HCT116 (cell line): Measurements from ENCODE around the gene TCEA2. TPM values are rescaled to one million over a fixed set of nuclear protein-coding genes. Genes with fewer than 3 reads are reported as not detected.

Experiments
- ATAC-seq: fragments of 200-7000 bp; cut with Tn5 transposase; 2 replicates; pipeline ENCODE4 v1.9.1; 2020; ENCODE audit warnings: mild to moderate bottlenecking, moderate library complexity
- BruUV-seq: library from RNA; stranded (reverse); fragments of 400-500 nt; replicated peaks from 2 replicates; lab custom pipeline; 2021; lab: Mats Ljungman, UMichigan
- CTCF ChIA-PET: fragments of 300-600 bp; sonication (Branson Sonifier 250); formaldehyde crosslinking; loops from one replicate; lab custom pipeline; 2021; ENCODE audit warnings: antibody characterized with exemption; lab: Charles Lee
- POLR2A ChIA-PET: fragments of 300-600, 350-600 bp; sonication (Branson Sonifier 250); formaldehyde crosslinking; loops from one replicate; lab custom pipeline; 2021; ENCODE audit warnings: antibody characterized with exemption; lab: Charles Lee
- RAD21 ChIA-PET, 2 experiments: fragments of 300-600 bp; sonication (Branson Sonifier 250); formaldehyde crosslinking; loops; one replicate each; lab custom pipeline; 2023; ENCODE audit warnings: low total read pairs in 2 of 2; ENCODE audit not compliant: uncharacterized antibody in 2 of 2, unreplicated experiment in 2 of 2, low non-redundant PET in 1 of 2; lab: Charles Lee
- DNase-seq: peaks from one replicate; pipeline ENCODE4 v3.0.0-alpha.2; 2010; ENCODE audit warnings: low read depth, low spot score
- H2AFZ ChIP-seq: fragments of 200-600 bp; shearing (Covaris generic), sonication (generic); 2 replicates; pipeline ENCODE4 v1.6.1; 2017; ENCODE audit warnings: low read depth, mixed run types, mixed read lengths, antibody characterized with exemption, low read length; ENCODE audit not compliant: poor library complexity, severe bottlenecking
- H3K27ac ChIP-seq: 2 replicates; pipeline ENCODE4 v1.5.1; 2012; ENCODE audit warnings: low read depth, low read length
- H3K27me3 ChIP-seq: fragments of 200-600 bp; sonication (generic); 2 replicates; pipeline ENCODE4 v1.6.1; 2016; ENCODE audit warnings: mixed run types, low read length, mixed read lengths; ENCODE audit not compliant: insufficient read depth
- H3K36me3 ChIP-seq, 2 experiments: fragments of 200-500 bp in 1 of 2; fragments of 200-600 bp in 1 of 2; sonication (Bioruptor generic) in 1 of 2; sonication (generic) in 1 of 2; 2 replicates each; pipeline versions ENCODE4 v1.5.1 to v1.6.1; 2014 to 2016; ENCODE audit warnings: low read length in 2 of 2, inconsistent platforms in 1 of 2, mixed read lengths in 1 of 2, mixed run types in 1 of 2; ENCODE audit not compliant: insufficient read depth in 2 of 2, control insufficient read depth in 1 of 2
- H3K4me1 ChIP-seq, 2 experiments: fragments of 200-600 bp in 1 of 2; sonication (generic) in 1 of 2; 2 replicates each; pipeline versions ENCODE4 v1.5.1 to v1.6.1; 2012 to 2017; ENCODE audit warnings: low read length in 2 of 2, inconsistent platforms in 1 of 2, mild to moderate bottlenecking in 1 of 2, mixed read lengths in 1 of 2, mixed run types in 1 of 2, moderate library complexity in 1 of 2; ENCODE audit not compliant: insufficient read depth in 2 of 2, control insufficient read depth in 1 of 2
- H3K4me2 ChIP-seq: fragments of 200-600 bp; sonication (generic); 2 replicates; pipeline ENCODE4 v1.6.1; 2017; ENCODE audit warnings: mixed run types, low read length, mixed read lengths
- H3K4me3 ChIP-seq, 2 experiments: fragments of 200-600 bp in 1 of 2; sonication (generic) in 1 of 2; replicated peaks in 1 of 2; 2 replicates each; pipeline ENCODE4 v1.5.1; 2011 to 2016; ENCODE audit warnings: low read length in 2 of 2, control low read depth in 1 of 2, low read depth in 1 of 2, mild to moderate bottlenecking in 1 of 2, mixed read lengths in 1 of 2, mixed run types in 1 of 2
- H3K79me2 ChIP-seq: fragments of 200-600 bp; sonication (generic); 2 replicates; pipeline ENCODE4 v1.6.1; 2017; ENCODE audit warnings: mild to moderate bottlenecking, mixed run types, low read length, moderate library complexity, mixed read lengths; ENCODE audit not compliant: insufficient read depth
- H3K9ac ChIP-seq: fragments of 200-600 bp; sonication (generic); 2 replicates; pipeline ENCODE4 v1.6.1; 2016; ENCODE audit warnings: low read length, mixed read lengths
- H3K9me2 ChIP-seq: fragments of 200-600 bp; sonication (generic), shearing (Covaris generic); 2 replicates; pipeline ENCODE4 v1.6.1; 2017; ENCODE audit warnings: mixed run types, mild to moderate bottlenecking, moderate library complexity; ENCODE audit not compliant: insufficient read depth
- H3K9me3 ChIP-seq, 2 experiments: fragments of 200-500 bp in 1 of 2; fragments of 200-600 bp in 1 of 2; sonication (Bioruptor generic) in 1 of 2; sonication (generic) in 1 of 2; 2 replicates each; pipeline ENCODE4 v1.6.1; 2014 to 2017; ENCODE audit warnings: low read length in 2 of 2, mixed read lengths in 2 of 2, inconsistent platforms in 1 of 2, low read depth in 1 of 2, mild to moderate bottlenecking in 1 of 2, mixed run types in 1 of 2, moderate library complexity in 1 of 2; ENCODE audit not compliant: control insufficient read depth in 1 of 2, insufficient read depth in 1 of 2
- H4K20me1 ChIP-seq: fragments of 200-600 bp; sonication (generic), shearing (Covaris generic); 2 replicates; pipeline ENCODE4 v1.6.1; 2017; ENCODE audit warnings: mixed run types, mild to moderate bottlenecking, moderate library complexity; ENCODE audit not compliant: insufficient read depth
- ATF3 ChIP-seq: IDR thresholded peaks from 2 replicates; pipeline ENCODE4 v1.6.1; 2012
- CBX3 ChIP-seq: IDR thresholded peaks from 2 replicates; pipeline ENCODE4 v1.6.1; 2012; ENCODE audit warnings: low read depth
- CEBPB ChIP-seq: IDR thresholded peaks from 2 replicates; pipeline ENCODE4 v1.6.1; 2012; ENCODE audit warnings: low read depth
- CTCF ChIP-seq, 3 experiments: fragments of 200-600 bp in 1 of 3; sonication (generic) in 1 of 3; IDR thresholded peaks in 2 of 3; conservative IDR thresholded peaks in 1 of 3; 2 replicates each; pipeline ENCODE4 v1.5.1; 2012 to 2017; ENCODE audit warnings: low read depth in 2 of 3, low read length in 2 of 3, antibody characterized with exemption in 1 of 3, borderline replicate concordance in 1 of 3, control low read depth in 1 of 3, mild to moderate bottlenecking in 1 of 3, mixed read lengths in 1 of 3, mixed run types in 1 of 3, moderate library complexity in 1 of 3; ENCODE audit not compliant: insufficient read depth in 1 of 3
- EZH2 ChIP-seq: fragments of 200-600 bp; sonication (generic); IDR thresholded peaks from 2 replicates; pipeline ENCODE4 v1.6.1; 2017; ENCODE audit warnings: antibody characterized with exemption, mixed run types
- EZH2phosphoT487 ChIP-seq: fragments of 200-600 bp; IDR thresholded peaks from 2 replicates; pipeline ENCODE4 v1.6.1; 2018; ENCODE audit warnings: antibody characterized with exemption, borderline replicate concordance
- JUND ChIP-seq: IDR thresholded peaks from 2 replicates; pipeline ENCODE4 v1.6.1; 2012
- MAX ChIP-seq: IDR thresholded peaks from 2 replicates; pipeline ENCODE4 v1.6.1; 2012
- POLR2A ChIP-seq: IDR thresholded peaks from 2 replicates; pipeline ENCODE4 v1.7.0; 2011; ENCODE audit warnings: borderline replicate concordance; ENCODE audit not compliant: insufficient read depth, insufficient read length; ENCODE audit errors: extremely low read depth
- POLR2AphosphoS5 ChIP-seq: IDR thresholded peaks from 2 replicates; pipeline ENCODE4 v1.6.1; 2011; ENCODE audit warnings: mild to moderate bottlenecking, low read depth, low read length, moderate library complexity
- REST ChIP-seq: IDR thresholded peaks from 2 replicates; pipeline ENCODE4 v1.6.1; 2012; ENCODE audit warnings: low read depth
- SIN3A ChIP-seq: IDR thresholded peaks from 2 replicates; pipeline ENCODE4 v1.6.1; 2012; ENCODE audit warnings: low read depth
- SP1 ChIP-seq: IDR thresholded peaks from 2 replicates; pipeline ENCODE4 v1.6.1; 2012; ENCODE audit warnings: low read depth
- SRF ChIP-seq: IDR thresholded peaks from 2 replicates; pipeline ENCODE4 v1.6.1; 2012; ENCODE audit warnings: low read depth
- TCF7L2 ChIP-seq: IDR thresholded peaks from 2 replicates; pipeline ENCODE4 v1.7.0; 2011; ENCODE audit warnings: borderline replicate concordance, inconsistent platforms; ENCODE audit not compliant: insufficient read depth, insufficient read length; ENCODE audit errors: extremely low read depth
- YY1 ChIP-seq: IDR thresholded peaks from 2 replicates; pipeline ENCODE4 v1.6.1; 2011; ENCODE audit warnings: low read length, low read depth, moderate library complexity, mild to moderate bottlenecking; ENCODE audit not compliant: insufficient replicate concordance; ENCODE audit errors: extremely low read depth
- ZBTB33 ChIP-seq: IDR thresholded peaks from 2 replicates; pipeline ENCODE4 v1.6.1; 2011; ENCODE audit warnings: mild to moderate bottlenecking, low read length, moderate library complexity; ENCODE audit not compliant: insufficient replicate concordance; ENCODE audit errors: extremely low read depth
- ZFX ChIP-seq: fragments of 450-650 bp; IDR thresholded peaks from 2 replicates; pipeline ENCODE4 v1.6.1; 2017
- intact Hi-C: fragments of 100-400 bp; cut with micrococcal nuclease; formaldehyde crosslinking; loops from 2 replicates; pipeline ENCODE4 v1.10.0; 2022
- total RNA-seq: library from RNA; stranded (reverse); gene quantifications from one replicate; pipeline ENCODE4 v1.2.1, GENCODE V29; 2021; ENCODE audit not compliant: unreplicated experiment

The TCEA2 gene
- total RNA-seq, 1 experiment from 2014 or later: 29.7 TPM

- POLR2A ChIA-PET: interaction anchor here (0.7 kb wide), 1 partner anchor 491 kb away, joined by 3 read pairs; no protein-coding TSS in a partner anchor
Observed at GRCh38 chr20:64121586-64121985, 58.6 kb downstream of the TCEA2 start.

More at GRCh38 chr20:64121586-64121985, 58.6 kb downstream of the TCEA2 start:
- Histone ChIP-seq H3K4me3 (no peak overlapping the region), H3K9me2 (no peaks in the 10 kb centered on the region), H3K9ac (no peak overlapping the region), H4K20me1 (no peaks in the 10 kb centered on the region), H3K27me3 (no peaks in the 10 kb centered on the region), H3K27ac (no peak overlapping the region), H3K9me3 (no peaks in the 10 kb centered on the region), H3K79me2 (no peaks in the 10 kb centered on the region), H3K4me1 (peaks cover 0 to 8% of the 10 kb centered on the region in 2 experiments; a peak in 2 of 4 replicates), H2AFZ (no peak overlapping the region), H3K4me2 (no peak overlapping the region), H3K36me3 (no peaks in the 10 kb centered on the region)
- RAD21 ChIA-PET: interaction anchor here in 1 of 2 experiments (1.0 kb wide), 1 partner anchor 38 kb away, joined by 3 read pairs; no protein-coding TSS in a partner anchor
- DNase-seq (no peak), ATAC-seq (no peak)
- TF ChIP-seq POLR2A (no peak), SIN3A (no peak), SP1 (no peak), ZBTB33 (no peak), POLR2AphosphoS5 (no peak), SRF (no peak), YY1 (no peak), CEBPB (no peak), MAX (no peak), ATF3 (no peak), TCF7L2 (no peak), EZH2 (no peak), REST (no peak), CTCF (IDR thresholded peaks at IDR 0.05 in 2 of 3, conservative IDR thresholded peaks at IDR 0.05 in 1 of 3; ENCODE audit: borderline replicate concordance in 1 of 3, insufficient read depth in 1 of 3, low read depth in 2 of 3, low read length in 2 of 3) (no peak), CBX3 (no peak), ZFX (no peak), EZH2phosphoT487 (no peak), JUND (no peak)
- CTCF ChIA-PET: interaction anchor here (1.3 to 1.7 kb wide), 2 partner anchors 19 to 38 kb away, joined by 5 to 6 read pairs; no protein-coding TSS in a partner anchor
- intact Hi-C loops: loop anchor here (2.0 kb wide), 1 partner anchor 141 kb away; the partner anchor contains the start of gene PRPF6
- BruUV-seq: no TSS peak
